Testis (tissue), 2 donors: Measurements from ENCODE around the gene CALU.

ENCODE experiments used
- POLR2A ChIP-seq: fragments of 450-650 bp; IDR thresholded peaks from one replicate; pipeline ENCODE4 v1.6.1; 2017; ENCODE audit warnings: antibody characterized with exemption, mild to moderate bottlenecking, moderate library complexity
- TF ChIP-seq, protein P1 (sequence below), 3 experiments: fragments of 450-650 bp in 2 of 3; fragments of 200-600 bp in 1 of 3; sonication (generic) in 1 of 3; IDR thresholded peaks; one replicate each; pipeline ENCODE4 v1.5.1; 2016 to 2019; ENCODE audit warnings: antibody characterized with exemption in 3 of 3, mild to moderate bottlenecking in 2 of 3, moderate library complexity in 1 of 3

DNA sequence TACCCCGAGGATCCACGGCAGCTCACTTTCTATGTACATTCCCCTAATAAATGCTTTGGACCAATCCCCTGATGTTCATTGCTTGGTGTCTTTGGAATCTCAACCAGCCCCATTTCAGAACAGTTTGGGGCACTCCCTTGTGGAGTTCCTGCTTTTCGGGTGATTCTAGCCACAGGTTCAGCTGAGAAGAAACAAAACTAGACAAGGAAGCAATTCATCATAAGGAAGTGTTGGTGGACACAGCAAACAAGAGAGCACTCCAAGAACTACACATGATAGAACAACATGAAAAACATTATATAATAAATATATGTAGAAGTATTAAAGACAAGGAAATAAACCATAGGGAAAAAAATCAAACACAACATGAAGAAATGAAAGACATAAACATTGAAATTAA lies 46.6 kb downstream of the CALU start:
- TF ChIP-seq, protein P1, sequence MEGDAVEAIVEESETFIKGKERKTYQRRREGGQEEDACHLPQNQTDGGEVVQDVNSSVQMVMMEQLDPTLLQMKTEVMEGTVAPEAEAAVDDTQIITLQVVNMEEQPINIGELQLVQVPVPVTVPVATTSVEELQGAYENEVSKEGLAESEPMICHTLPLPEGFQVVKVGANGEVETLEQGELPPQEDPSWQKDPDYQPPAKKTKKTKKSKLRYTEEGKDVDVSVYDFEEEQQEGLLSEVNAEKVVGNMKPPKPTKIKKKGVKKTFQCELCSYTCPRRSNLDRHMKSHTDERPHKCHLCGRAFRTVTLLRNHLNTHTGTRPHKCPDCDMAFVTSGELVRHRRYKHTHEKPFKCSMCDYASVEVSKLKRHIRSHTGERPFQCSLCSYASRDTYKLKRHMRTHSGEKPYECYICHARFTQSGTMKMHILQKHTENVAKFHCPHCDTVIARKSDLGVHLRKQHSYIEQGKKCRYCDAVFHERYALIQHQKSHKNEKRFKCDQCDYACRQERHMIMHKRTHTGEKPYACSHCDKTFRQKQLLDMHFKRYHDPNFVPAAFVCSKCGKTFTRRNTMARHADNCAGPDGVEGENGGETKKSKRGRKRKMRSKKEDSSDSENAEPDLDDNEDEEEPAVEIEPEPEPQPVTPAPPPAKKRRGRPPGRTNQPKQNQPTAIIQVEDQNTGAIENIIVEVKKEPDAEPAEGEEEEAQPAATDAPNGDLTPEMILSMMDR (IDR thresholded peaks at IDR 0.05), result no peak
- no peak for TF ChIP-seq POLR2A
